IPS-15b (cell line): ENCODE measurements around the gene TBCE.

Source experiments
- H3K27me3 ChIP-seq: one replicate; pipeline ENCODE4 v1.6.1; 2013; ENCODE audit warnings: low read length; ENCODE audit not compliant: control insufficient read depth, insufficient read depth
- H3K36me3 ChIP-seq: one replicate; pipeline ENCODE4 v1.6.1; 2013; ENCODE audit warnings: low read length; ENCODE audit not compliant: control insufficient read depth, insufficient read depth
- H3K4me1 ChIP-seq: one replicate; pipeline ENCODE4 v1.6.1; 2013; ENCODE audit warnings: mild to moderate bottlenecking, low read length; ENCODE audit not compliant: control insufficient read depth, insufficient read depth
- H3K4me3 ChIP-seq: one replicate; pipeline ENCODE4 v1.5.1; 2013; ENCODE audit warnings: low read depth, low read length
- H3K9ac ChIP-seq: one replicate; pipeline ENCODE4 v1.6.1; 2013; ENCODE audit warnings: low read depth, mild to moderate bottlenecking, low read length
- H3K9me3 ChIP-seq: one replicate; pipeline ENCODE4 v1.6.1; 2013; ENCODE audit warnings: mild to moderate bottlenecking, low read length; ENCODE audit not compliant: control insufficient read depth, insufficient read depth

Gene TBCE

GRCh38 chr1:235401251-235401650 lies 34.0 kb downstream of the TBCE start:
- Histone ChIP-seq H3K9me3 (no peaks in the 10 kb centered on the region), H3K36me3 (no peaks in the 10 kb centered on the region), H3K4me3 (no peak overlapping the region), H3K4me1 (peaks cover 2% of the 10 kb centered on the region), H3K27me3 (no peaks in the 10 kb centered on the region), H3K9ac (no peak overlapping the region)

GRCh38 chr1:235402457-235403200 lies 35.4 kb downstream of the TBCE start:
- Histone ChIP-seq H3K4me1 (peaks cover 2% of the 10 kb centered on the region), H3K27me3 (no peaks in the 10 kb centered on the region), H3K9ac (no peak overlapping the region), H3K36me3 (no peaks in the 10 kb centered on the region), H3K4me3 (no peak overlapping the region), H3K9me3 (no peaks in the 10 kb centered on the region)

GRCh38 chr1:235403593-235403992 lies 36.4 kb downstream of the TBCE start:
- no peaks in the 10 kb centered on the region for H3K36me3 ChIP-seq
- no peak overlapping the region for H3K9ac ChIP-seq
- no peak overlapping the region for H3K4me3 ChIP-seq
- peaks cover 2% of the 10 kb centered on the region for H3K4me1 ChIP-seq
- H3K9me3 ChIP-seq, result no peaks in the 10 kb centered on the region
- H3K27me3 ChIP-seq, result no peaks in the 10 kb centered on the region

GRCh38 chr1:235404190-235404589 lies 37.0 kb downstream of the TBCE start:
- Histone ChIP-seq H3K36me3 (no peaks in the 10 kb centered on the region), H3K27me3 (no peaks in the 10 kb centered on the region), H3K9me3 (no peaks in the 10 kb centered on the region), H3K9ac (no peak overlapping the region), H3K4me1 (peaks cover under 1% of the 10 kb centered on the region), H3K4me3 (no peak overlapping the region)

GRCh38 chr1:235407419-235407818 lies 40.2 kb downstream of the TBCE start:
- Histone ChIP-seq H3K36me3 (no peaks in the 10 kb centered on the region), H3K27me3 (no peaks in the 10 kb centered on the region), H3K9ac (no peak overlapping the region), H3K4me1 (no peaks in the 10 kb centered on the region), H3K9me3 (no peaks in the 10 kb centered on the region), H3K4me3 (no peak overlapping the region)

GRCh38 chr1:235408503-235408960 lies 41.3 kb downstream of the TBCE start:
- Histone ChIP-seq H3K36me3 (no peaks in the 10 kb centered on the region), H3K9ac (no peak overlapping the region), H3K9me3 (no peaks in the 10 kb centered on the region), H3K27me3 (no peaks in the 10 kb centered on the region), H3K4me1 (no peaks in the 10 kb centered on the region), H3K4me3 (no peak overlapping the region)

GRCh38 chr1:235409042-235409820 lies 42.0 kb downstream of the TBCE start:
- no peaks in the 10 kb centered on the region for H3K27me3 ChIP-seq
- no peaks in the 10 kb centered on the region for H3K4me1 ChIP-seq
- no peak overlapping the region for H3K9ac ChIP-seq
- no peak overlapping the region for H3K4me3 ChIP-seq
- H3K9me3 ChIP-seq, result no peaks in the 10 kb centered on the region
- H3K36me3 ChIP-seq, result no peaks in the 10 kb centered on the region

- no peaks in the 10 kb centered on the region for H3K9me3 ChIP-seq
- no peak overlapping the region for H3K9ac ChIP-seq
- no peaks in the 10 kb centered on the region for H3K27me3 ChIP-seq
- H3K4me3 ChIP-seq, result no peak overlapping the region
- H3K4me1 ChIP-seq, result no peaks in the 10 kb centered on the region
- no peaks in the 10 kb centered on the region for H3K36me3 ChIP-seq
Observed at GRCh38 chr1:235410467-235410866, 43.2 kb downstream of the TBCE start.

GRCh38 chr1:235411489-235412486 lies 44.6 kb downstream of the TBCE start:
- H3K4me3 ChIP-seq, result no peak overlapping the region
- no peaks in the 10 kb centered on the region for H3K9me3 ChIP-seq
- no peaks in the 10 kb centered on the region for H3K27me3 ChIP-seq
- no peak overlapping the region for H3K9ac ChIP-seq
- H3K4me1 ChIP-seq, result no peaks in the 10 kb centered on the region
- H3K36me3 ChIP-seq, result no peaks in the 10 kb centered on the region

- Histone ChIP-seq H3K36me3 (no peaks in the 10 kb centered on the region), H3K4me1 (no peaks in the 10 kb centered on the region), H3K27me3 (no peaks in the 10 kb centered on the region), H3K9me3 (no peaks in the 10 kb centered on the region), H3K9ac (no peak overlapping the region), H3K4me3 (no peak overlapping the region)
Observed at GRCh38 chr1:235415008-235415904, 48.0 kb downstream of the TBCE start.
